Esophagus squamous epithelium (tissue), 5 donors: ENCODE results near the gene C11orf98. TPM values are rescaled to one million over a fixed set of nuclear protein-coding genes. Genes with fewer than 3 reads are reported as not detected.
"Not testable (repeated sequence)": the region's sequence is repeated elsewhere in the genome, so short reads cannot be mapped to it uniquely, and the experiment has no call there.

Experiments used
- DNase-seq: peaks from one replicate; lab custom pipeline; 2025; lab: John Stamatoyannopoulos, UW
- H3K27ac ChIP-seq, 4 donors: fragments of 200-600 bp; sonication (generic); one replicate each; pipeline ENCODE4 v1.5.1; 2016 to 2019; ENCODE audit warnings: mild to moderate bottlenecking in 1 of 4
- H3K27me3 ChIP-seq, 4 donors: fragments of 200-600 bp; sonication (generic); 1 replicate in 3 of 4; 2 replicates in 1 of 4; pipeline versions ENCODE4 v1.5.1 to v1.6.0; 2017 to 2021; ENCODE audit warnings: antibody characterized with exemption in 1 of 4
- H3K36me3 ChIP-seq, 3 donors: fragments of 200-600 bp; sonication (generic); one replicate each; pipeline ENCODE4 v1.5.1; 2016 to 2019
- H3K4me1 ChIP-seq, 3 donors: fragments of 200-600 bp; sonication (generic); one replicate each; pipeline ENCODE4 v1.5.1; 2017 to 2019
- H3K4me3 ChIP-seq, 4 donors: fragments of 200-600 bp; sonication (generic); 1 replicate in 3 of 4; 2 replicates in 1 of 4; pipeline ENCODE4 v1.5.1; 2016 to 2019; ENCODE audit warnings: mild to moderate bottlenecking in 2 of 4, moderate library complexity in 1 of 4
- H3K9me3 ChIP-seq, 3 donors: fragments of 200-600 bp; sonication (generic); one replicate each; pipeline ENCODE4 v1.5.1; 2016 to 2019
- CTCF ChIP-seq, 6 experiments: fragments of 450-650 bp in 4 of 6; fragments of 200-600 bp in 2 of 6; sonication (generic) in 2 of 6; IDR thresholded peaks; one replicate each; pipeline ENCODE4 v1.5.1; 2016 to 2019; ENCODE audit warnings: antibody characterized with exemption in 6 of 6, mild to moderate bottlenecking in 4 of 6, moderate library complexity in 4 of 6
- POLR2A ChIP-seq, 4 donors: fragments of 450-650 bp; IDR thresholded peaks; one replicate each; pipeline ENCODE4 v1.6.1; 2017; ENCODE audit warnings: antibody characterized with exemption in 4 of 4, mild to moderate bottlenecking in 4 of 4, moderate library complexity in 3 of 4
- WGBS, 2 donors: methylation state at CpG; one replicate each; pipeline ENCODE4 v1.1.5; 2018; 5-methylcytosine and 5-hydroxymethylcytosine counted together
- intact Hi-C: fragments of 100-400 bp; cut with DNase I; formaldehyde crosslinking; loops from one replicate; pipeline ENCODE4 v1.15.0; 2022
- total RNA-seq, 4 donors: library from RNA; depleted of rRNA; stranded (reverse); fragments of >200 nt; gene quantifications; one replicate each; pipeline ENCODE4 v1.1.0, GENCODE V29; 2016
- donor health status: DM: yes; HTN: yes; CAD: no.

C11orf98 gene
- total RNA-seq, 4 donors from 2014 or later, result 36.0 to 53.4 (median 43.6) TPM

GRCh38 chr11:62677156-62677555 lies 12.1 kb upstream of the C11orf98 start:
- 67 to 73% methylated on average over 6 of the region's 6 CpGs for WGBS, 2 donors
- DNase-seq, result no peak
- no peaks in the 10 kb centered on the region for H3K9me3 ChIP-seq
- intact Hi-C loops, result no loop called here
- TF ChIP-seq CTCF (IDR thresholded peaks at IDR 0.05), result no peak
- peaks cover 0 to 54% (median 9%) of the 10 kb centered on the region in 3 donors for H3K36me3 ChIP-seq
- H3K4me3 ChIP-seq, result no peak overlapping the region
- peaks cover 26 to 82% (median 33%) of the 10 kb centered on the region in 3 donors for H3K4me1 ChIP-seq
- no peaks in the 10 kb centered on the region for H3K27me3 ChIP-seq
- peak overlapping the region in 1 of 4 donors; percentile 96 for H3K27ac ChIP-seq

- Histone ChIP-seq H3K4me3 (no peak overlapping the region), H3K27ac (no peak overlapping the region), H3K9me3 (no peaks in the 10 kb centered on the region), H3K4me1 (peaks cover 26 to 85% (median 33%) of the 10 kb centered on the region in 3 donors), H3K36me3 (peaks cover 0 to 54% (median 9%) of the 10 kb centered on the region in 3 donors), H3K27me3 (no peaks in the 10 kb centered on the region)
- DNase-seq, result no peak
- TF ChIP-seq POLR2A (IDR thresholded peaks at IDR 0.05) (no peak), CTCF (IDR thresholded peaks at IDR 0.05) (no peak)
- intact Hi-C loops, result no loop called here
- 41 to 50% methylated on average over 2 to 3 of the region's 6 CpGs for WGBS, 2 donors
These were observed 11.7 kb upstream of the C11orf98 start for GRCh38 chr11:62676698-62677097.

GRCh38 chr11:62675415-62675814 lies 10.4 kb upstream of the C11orf98 start:
- H3K27me3 ChIP-seq, H3K27ac ChIP-seq, intact Hi-C loops, DNase-seq, H3K4me3 ChIP-seq, H3K9me3 ChIP-seq: not testable (repeated sequence)
- H3K4me1 ChIP-seq, result peaks cover 25 to 82% (median 39%) of the 10 kb centered on the region in 3 donors
- 88 to 90% methylated on average over 9 to 10 of the region's 10 CpGs for WGBS, 2 donors
- peaks cover 0 to 54% (median 9%) of the 10 kb centered on the region in 3 donors for H3K36me3 ChIP-seq

GRCh38 chr11:62673196-62673525 lies 8.2 kb upstream of the C11orf98 start:
- Histone ChIP-seq H3K27me3 (no peaks in the 10 kb centered on the region), H3K36me3 (peaks cover 0 to 54% (median 9%) of the 10 kb centered on the region in 3 donors), H3K4me1 (peaks cover 19 to 83% (median 36%) of the 10 kb centered on the region in 3 donors), H3K27ac (peak overlapping the region; percentile 92 to 95 (median 93)), H3K9me3 (no peaks in the 10 kb centered on the region), H3K4me3 (peak overlapping the region in 2 of 4 donors; percentile 75 to 85)
- WGBS, 2 donors, result 59 to 75% methylated on average over 2 of the region's 2 CpGs
- intact Hi-C loops, result loop anchor here (5.0 kb wide), 1 partner anchor 76 kb away; no protein-coding TSS in a partner anchor
- no peak for TF ChIP-seq CTCF (IDR thresholded peaks at IDR 0.05)
- TF ChIP-seq POLR2A (IDR thresholded peaks at IDR 0.05), result no peak
- no peak for DNase-seq

GRCh38 chr11:62671608-62672389 lies 6.8 kb upstream of the C11orf98 start, which contains the start of the genes LBHD1 and UQCC3:
TSS of gene LBHD1 (minus strand) at chr11:62672267. CDS start at chr11:62670031, 2,236 bp downstream.
TSS of gene UQCC3 (plus strand) at chr11:62671673. CDS start at chr11:62671746, 73 bp downstream.
- intact Hi-C loops, result loop anchor here (5.0 kb wide), 1 partner anchor 74 kb away; no protein-coding TSS in a partner anchor
- TF ChIP-seq POLR2A (IDR thresholded peaks at IDR 0.05) (peak in 2 of 4 donors; percentile 46 to 67), CTCF (IDR thresholded peaks at IDR 0.05) (peak in 1 of 6 experiments; percentile 9)
- H3K4me1 ChIP-seq, result peaks cover 26 to 83% (median 38%) of the 10 kb centered on the region in 3 donors

More at GRCh38 chr11:62671608-62672389, 6.8 kb upstream of the C11orf98 start, which contains the start of the genes LBHD1 and UQCC3:
- peaks cover 0 to 54% (median 0%) of the 10 kb centered on the region in 3 donors for H3K36me3 ChIP-seq
- peak within 1 kb of the TSS; percentile 75 to 96 (median 82) for H3K4me3 ChIP-seq
- no peaks in the 10 kb centered on the region for H3K27me3 ChIP-seq
- H3K27ac ChIP-seq, result peak within 1 kb of the TSS; percentile 92 to 95 (median 93)
- WGBS, 2 donors, result 0% methylated on average over 2 to 23 of the region's 59 CpGs
- no peaks in the 10 kb centered on the region for H3K9me3 ChIP-seq
- peak; percentile 40 for DNase-seq
